K562 (cell line): Measurements from ENCODE around the gene TTC16. TPM values are rescaled to one million over a fixed set of nuclear protein-coding genes. Genes with fewer than 3 reads are reported as not detected.

Source experiments
- ARID1B ChIP-seq: fragments of 450-650 bp; IDR thresholded peaks from 2 replicates; pipeline ENCODE4 v1.6.1; 2016; ENCODE audit warnings: antibody characterized with exemption, mild to moderate bottlenecking, inconsistent platforms
- BACH1 ChIP-seq: fragments of 200-800 bp; sonication (Bioruptor generic); IDR thresholded peaks from 2 replicates; pipeline ENCODE4 v1.6.1; 2016; ENCODE audit warnings: missing genetic modification characterization, missing compliant biosample characterization
- CBX8 ChIP-seq: fragments of 200-600 bp; sonication (generic); IDR thresholded peaks from 2 replicates; pipeline ENCODE4 v1.6.1; 2012; ENCODE audit warnings: borderline replicate concordance, mixed run types, low read depth, mild to moderate bottlenecking, moderate library complexity, mixed read lengths, low read length, control low read depth, inconsistent platforms; ENCODE audit not compliant: poor library complexity, severe bottlenecking; ENCODE audit errors: extremely low read depth
- CHD2 ChIP-seq: IDR thresholded peaks from 2 replicates; pipeline ENCODE4 v1.6.1; 2011; ENCODE audit warnings: low read depth, low read length
- GABPB1 ChIP-seq: sonication (generic); formaldehyde crosslinking; IDR thresholded peaks from 2 replicates; pipeline ENCODE4 v1.8.0; 2022; ENCODE audit warnings: mild to moderate bottlenecking, missing genetic modification reagents
- GTF2A2 ChIP-seq: IDR thresholded peaks from 2 replicates; pipeline ENCODE4 v1.6.1; 2016; ENCODE audit warnings: mild to moderate bottlenecking, missing genetic modification characterization, missing compliant biosample characterization
- HMBOX1 ChIP-seq: sonication (generic); IDR thresholded peaks from 2 replicates; pipeline ENCODE4 v1.6.1; 2016
- L3MBTL2 ChIP-seq: fragments of 450-650 bp; IDR thresholded peaks from 2 replicates; pipeline ENCODE4 v1.6.1; 2016; ENCODE audit warnings: mild to moderate bottlenecking, moderate library complexity
- MED1 ChIP-seq: sonication (generic); formaldehyde crosslinking; IDR thresholded peaks from 2 replicates; pipeline ENCODE4 v1.8.1; 2023; ENCODE audit warnings: missing genetic modification reagents, borderline replicate concordance
- NEUROD1 ChIP-seq: fragments of 150-350 bp; IDR thresholded peaks from 2 replicates; pipeline ENCODE4 v1.6.1; 2014; ENCODE audit warnings: borderline replicate concordance, low read length, low read depth; ENCODE audit not compliant: partially characterized antibody
- RB1 ChIP-seq: fragments of 450-650 bp; IDR thresholded peaks from 2 replicates; pipeline ENCODE4 v1.6.1; 2017; ENCODE audit warnings: low read depth, mild to moderate bottlenecking
- RBBP5 ChIP-seq: fragments of 200-600 bp; sonication (generic); IDR thresholded peaks from 2 replicates; pipeline ENCODE4 v1.6.1; 2012; ENCODE audit warnings: borderline replicate concordance, mild to moderate bottlenecking, low read length, control low read depth, inconsistent platforms; ENCODE audit not compliant: insufficient read depth, poor library complexity, severe bottlenecking
- RHOXF2B ChIP-seq: fragments of 250-450 bp; sonication (Bioruptor Pico); conservative IDR thresholded peaks from 2 replicates; pipeline ENCODE4 v1.5.1; 2021
- SMARCE1 ChIP-seq: fragments of 450-650 bp; IDR thresholded peaks from 2 replicates; pipeline ENCODE4 v1.7.1; 2016; ENCODE audit warnings: mild to moderate bottlenecking
- SP2 ChIP-seq: IDR thresholded peaks from 2 replicates; pipeline ENCODE4 v1.6.1; 2011; ENCODE audit warnings: mild to moderate bottlenecking, low read depth, low read length, moderate library complexity; ENCODE audit not compliant: poor library complexity, severe bottlenecking; ENCODE audit errors: extremely low read depth
- TAF9B ChIP-seq: fragments of 450-650 bp; IDR thresholded peaks from 2 replicates; pipeline ENCODE4 v1.6.1; 2018; ENCODE audit warnings: mild to moderate bottlenecking; ENCODE audit not compliant: partially characterized antibody
- TAL1 ChIP-seq: fragments of 450-650 bp; IDR thresholded peaks from 2 replicates; pipeline ENCODE4 v1.6.1; 2016; ENCODE audit warnings: mild to moderate bottlenecking
- ZBTB5 ChIP-seq: fragments of 450-650 bp; IDR thresholded peaks from 2 replicates; pipeline ENCODE4 v1.6.1; 2017; ENCODE audit warnings: antibody characterized with exemption
- ZNF232 ChIP-seq: sonication (generic); formaldehyde crosslinking; IDR thresholded peaks from 2 replicates; pipeline ENCODE4 v1.8.0; 2022; ENCODE audit warnings: mild to moderate bottlenecking, missing genetic modification reagents
- ZNF395 ChIP-seq: fragments of 200-800 bp; sonication (Bioruptor generic); IDR thresholded peaks from 2 replicates; pipeline ENCODE4 v1.6.1; 2017; ENCODE audit warnings: missing genetic modification characterization, missing compliant biosample characterization
- ZNF444 ChIP-seq: fragments of 250-450 bp; sonication (Bioruptor Pico); IDR thresholded peaks from 2 replicates; pipeline ENCODE4 v1.4.0; 2020; ENCODE audit warnings: mild to moderate bottlenecking, moderate library complexity
- ZNF511 ChIP-seq: sonication (generic); formaldehyde crosslinking; IDR thresholded peaks from 2 replicates; pipeline ENCODE4 v1.8.0; 2022; ENCODE audit warnings: mild to moderate bottlenecking, missing genetic modification reagents
- ZNF551 ChIP-seq: fragments of 250-450 bp; sonication (Bioruptor Pico); IDR thresholded peaks from 2 replicates; pipeline ENCODE4 v1.5.0; 2021; ENCODE audit warnings: mild to moderate bottlenecking, moderate library complexity
- ZNF644 ChIP-seq: fragments of 200-800 bp; sonication (Bioruptor generic); IDR thresholded peaks from 2 replicates; pipeline ENCODE4 v1.6.1; 2016; ENCODE audit warnings: low read depth, missing genetic modification characterization, missing compliant biosample characterization
- ZNF79 ChIP-seq: fragments of 250-450 bp; sonication (Bioruptor Pico); IDR thresholded peaks from 2 replicates; pipeline ENCODE4 v1.4.0; 2020; ENCODE audit warnings: low read depth, mild to moderate bottlenecking, moderate library complexity
- polyA plus RNA-seq, 8 experiments: library from polyadenylated mRNA; depleted of rRNA in 4 of 8; stranded (reverse) in 5 of 8; unstranded in 3 of 8; fragments of >200 nt; fragmentation: Nextera tagmentation in 2 of 8; fragmentation: Illumina TruSeq in 1 of 8; extraction: Ambion mirVana in 2 of 8; extraction: Trizol in 1 of 8; gene quantifications; 2 replicates each; pipeline versions ENCODE4 v1.2.1 to v1.2.3, GENCODE V29; 2011 to 2014; ENCODE audit warnings: inconsistent platforms in 1 of 8, missing spikeins in 1 of 8
- total RNA-seq, 7 experiments: library from RNA; depleted of rRNA in 6 of 7; stranded (reverse); fragments of >200 nt in 6 of 7; fragmentation: Illumina TruSeq in 2 of 7; extraction: Trizol in 2 of 7; gene quantifications; 2 replicates each; pipeline versions ENCODE4 v1.2.1 to v1.2.3, GENCODE V29; 2011 to 2021; ENCODE audit warnings: low replicate concordance in 1 of 7

The TTC16 gene
- total and polyA plus RNA-seq, 9 of the 15 experiments (the other 6 are each of a cell fraction or from before 2014, with no cell fraction given) = 0.11 TPM; not detected in 8

GRCh38 chr9:127698985-127699670, 16.8 kb upstream of the TTC16 start (continued):
- peak; percentile 67 for TF ChIP-seq SP2
- no peak for TF ChIP-seq RHOXF2B (CRISPR knock-in tag)
- TF ChIP-seq NEUROD1 = no peak
- TF ChIP-seq ZNF79 (CRISPR knock-in tag) = no peak
- TF ChIP-seq SMARCE1 = peak; percentile 57
- TF ChIP-seq MED1 (CRISPR knock-in tag) = no peak
- no peak for TF ChIP-seq CBX8
- TF ChIP-seq ZNF395 (CRISPR knock-in tag) = peak; percentile 91
- TF ChIP-seq ARID1B = 0 out of 2 replicates have a peak, but pooled peaks have one; percentile 31
- no peak for TF ChIP-seq ZNF232 (CRISPR knock-in tag)
- no peak for TF ChIP-seq RB1
- TF ChIP-seq GTF2A2 (tag) = no peak
- TF ChIP-seq L3MBTL2 = peak; percentile 100
- TF ChIP-seq RBBP5 = peak; percentile 36
- peak; percentile 89 for TF ChIP-seq HMBOX1
- no peak for TF ChIP-seq ZNF551
- TF ChIP-seq ZNF444 = no peak
- TF ChIP-seq ZNF644 (tag) = no peak; the same call in 1 of the 2 replicates
- no peak for TF ChIP-seq ZBTB5
- no peak for TF ChIP-seq TAF9B
- 0 out of 2 replicates have a peak, but pooled peaks have one; percentile 47 for TF ChIP-seq BACH1 (tag)
- peak; percentile 53; the same call in 1 of the 2 replicates for TF ChIP-seq CHD2
- TF ChIP-seq ZNF511 (CRISPR knock-in tag) = peak; percentile 92; the same call in 1 of the 2 replicates
- TF ChIP-seq TAL1 = no peak
- peak; percentile 85 for TF ChIP-seq GABPB1 (CRISPR knock-in tag)
